ENCODE data around the gene FAM72C. TPM values are rescaled to one million over a fixed set of nuclear protein-coding genes. Genes with fewer than 3 reads are reported as not detected.

The FAM72C gene
- 1.9 and 2.9 TPM in 2 replicates for total RNA-seq

DNA sequence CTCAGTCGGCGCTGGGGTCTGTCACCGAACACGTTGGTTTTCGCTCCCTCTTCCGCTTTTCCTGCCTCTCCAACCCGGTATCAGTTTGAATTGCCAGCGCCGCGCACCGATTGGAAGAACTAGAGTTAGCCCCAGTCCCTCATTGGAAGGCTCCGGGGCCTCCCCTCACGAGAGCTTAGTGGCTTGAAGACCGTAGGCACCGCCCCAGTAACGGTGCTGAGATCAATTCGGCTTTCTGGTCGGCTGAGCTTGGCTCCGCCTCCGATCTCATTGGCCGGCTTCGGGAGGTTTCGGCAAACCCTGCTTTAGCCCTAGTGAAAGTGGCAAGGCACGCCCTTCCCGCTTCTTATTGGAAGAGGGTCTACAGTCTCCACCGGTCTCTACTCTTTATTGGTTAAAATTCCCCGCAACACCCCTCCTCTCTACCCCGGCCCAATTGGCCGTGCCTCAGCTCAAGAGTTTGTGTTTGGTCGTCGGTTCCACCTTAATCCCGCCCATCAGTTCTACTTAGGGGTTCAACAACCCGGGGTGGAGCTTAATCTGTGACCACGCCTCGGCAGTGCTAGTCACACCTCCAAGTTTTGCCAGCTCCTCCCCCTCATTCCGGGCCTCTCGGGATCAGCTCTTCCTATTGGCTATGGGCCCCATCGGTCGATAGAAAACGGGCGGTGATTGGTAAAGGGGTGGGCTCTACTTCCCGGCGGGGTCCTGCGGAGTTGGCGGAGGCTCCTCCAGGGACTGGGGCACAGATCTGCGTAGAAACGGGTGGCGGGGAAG is at the start of gene FAM72C:
FAM72C (minus strand) TSS at position 63 of the 777 bp plus-strand sequence. CDS start 845 bp downstream, outside the sequence.

